SK-N-SH treated with all-trans-retinoic acid at 6 μM for 48 hours (cell line): ENCODE data around the gene HTN1.
"Not testable (repeated sequence)": the region's sequence is repeated elsewhere in the genome, so short reads cannot be mapped to it uniquely, and the experiment has no call there.

ENCODE experiments used
- ATAC-seq: fragments of 200-7000 bp; cut with Tn5 transposase; 3 replicates; pipeline ENCODE4 v1.9.1; 2020; ENCODE audit warnings: mild to moderate bottlenecking, moderate library complexity
- ARNTL ChIP-seq: fragments of 450-650 bp; formaldehyde crosslinking; IDR thresholded peaks from 2 replicates; pipeline ENCODE4 v1.5.0; 2020; ENCODE audit warnings: low read depth, mild to moderate bottlenecking, moderate library complexity, borderline replicate concordance
- BACH2 ChIP-seq: fragments of 250-450 bp; sonication (Bioruptor Pico); IDR thresholded peaks from 2 replicates; pipeline ENCODE4 v1.9.0; 2021; ENCODE audit warnings: mild to moderate bottlenecking, borderline replicate concordance
- CSDC2 ChIP-seq: fragments of 250-450 bp; sonication (Bioruptor Pico); IDR thresholded peaks from 2 replicates; pipeline ENCODE4 v1.5.0; 2020; ENCODE audit warnings: mild to moderate bottlenecking, moderate library complexity
- ESRRG ChIP-seq: fragments of 250-450 bp; sonication (Bioruptor Pico); IDR thresholded peaks from 2 replicates; pipeline ENCODE4 v1.6.1; 2021; ENCODE audit warnings: mild to moderate bottlenecking
- GLIS3 ChIP-seq: fragments of 250-450 bp; sonication (Bioruptor Pico); IDR thresholded peaks from 2 replicates; pipeline ENCODE4 v1.5.0; 2020; ENCODE audit warnings: mild to moderate bottlenecking, moderate library complexity
- OSR1 ChIP-seq: fragments of 250-450 bp; sonication (Bioruptor Pico); IDR thresholded peaks from 2 replicates; pipeline ENCODE4 v1.8.0; 2022; ENCODE audit warnings: moderate library complexity, mild to moderate bottlenecking, inconsistent platforms
- PPARA ChIP-seq: fragments of 250-450 bp; sonication (Bioruptor Pico); IDR thresholded peaks from 2 replicates; pipeline ENCODE4 v1.5.0; 2020; ENCODE audit warnings: mild to moderate bottlenecking, borderline replicate concordance
- TCF4 ChIP-seq: fragments of 250-450 bp; sonication (Bioruptor Pico); IDR thresholded peaks from 2 replicates; pipeline ENCODE4 v1.8.0; 2021; ENCODE audit warnings: mild to moderate bottlenecking, moderate library complexity, borderline replicate concordance
- TOX ChIP-seq: fragments of 250-450 bp; sonication (Bioruptor Pico); IDR thresholded peaks from 2 replicates; pipeline ENCODE4 v1.8.0; 2021; ENCODE audit warnings: mild to moderate bottlenecking, moderate library complexity, borderline replicate concordance
- TSHZ2 ChIP-seq: fragments of 250-450 bp; sonication (Bioruptor Pico); IDR thresholded peaks from 2 replicates; pipeline ENCODE4 v1.5.0; 2020; ENCODE audit warnings: mild to moderate bottlenecking, moderate library complexity
- ZC3H10 ChIP-seq: fragments of 250-450 bp; sonication (Bioruptor Pico); IDR thresholded peaks from 2 replicates; pipeline ENCODE4 v1.5.1; 2021; ENCODE audit warnings: mild to moderate bottlenecking, moderate library complexity
- ZFP3 ChIP-seq: fragments of 250-450 bp; sonication (Bioruptor Pico); IDR thresholded peaks from 2 replicates; pipeline ENCODE4 v1.5.0; 2020; ENCODE audit warnings: mild to moderate bottlenecking, moderate library complexity
- ZNF565 ChIP-seq: fragments of 450-650 bp; formaldehyde crosslinking; conservative IDR thresholded peaks from 2 replicates; pipeline ENCODE4 v1.5.0; 2020; ENCODE audit warnings: low read depth, mild to moderate bottlenecking, moderate library complexity
- ZNF70 ChIP-seq: fragments of 450-650 bp; formaldehyde crosslinking; IDR thresholded peaks from 2 replicates; pipeline ENCODE4 v1.5.0; 2020; ENCODE audit warnings: mild to moderate bottlenecking, moderate library complexity
- TF ChIP-seq, protein P1 (sequence below): fragments of 250-450 bp; sonication (Bioruptor Pico); IDR thresholded peaks from 2 replicates; pipeline ENCODE4 v1.5.1; 2021; ENCODE audit warnings: mild to moderate bottlenecking, moderate library complexity
- TF ChIP-seq, protein P2 (sequence below): fragments of 250-450 bp; sonication (Bioruptor Pico); IDR thresholded peaks from 2 replicates; pipeline ENCODE4 v1.8.0; 2020; ENCODE audit warnings: mild to moderate bottlenecking, moderate library complexity, borderline replicate concordance
- TF ChIP-seq, protein P3 (sequence below): fragments of 250-450 bp; sonication (Bioruptor Pico); IDR thresholded peaks from 2 replicates; pipeline ENCODE4 v1.5.1; 2020; ENCODE audit warnings: low read depth, mild to moderate bottlenecking, moderate library complexity
- TF ChIP-seq, protein P4 (sequence below): fragments of 250-450 bp; sonication (Bioruptor Pico); IDR thresholded peaks from 2 replicates; pipeline ENCODE4 v1.8.0; 2021; ENCODE audit warnings: low read depth, mild to moderate bottlenecking, moderate library complexity, borderline replicate concordance

The HTN1 gene

GRCh38 chr4:70041652-70042286 lies 8.5 kb upstream of the HTN1 start:
- no peak for TF ChIP-seq PPARA (CRISPR knock-in tag)
- TF ChIP-seq, protein P1, sequence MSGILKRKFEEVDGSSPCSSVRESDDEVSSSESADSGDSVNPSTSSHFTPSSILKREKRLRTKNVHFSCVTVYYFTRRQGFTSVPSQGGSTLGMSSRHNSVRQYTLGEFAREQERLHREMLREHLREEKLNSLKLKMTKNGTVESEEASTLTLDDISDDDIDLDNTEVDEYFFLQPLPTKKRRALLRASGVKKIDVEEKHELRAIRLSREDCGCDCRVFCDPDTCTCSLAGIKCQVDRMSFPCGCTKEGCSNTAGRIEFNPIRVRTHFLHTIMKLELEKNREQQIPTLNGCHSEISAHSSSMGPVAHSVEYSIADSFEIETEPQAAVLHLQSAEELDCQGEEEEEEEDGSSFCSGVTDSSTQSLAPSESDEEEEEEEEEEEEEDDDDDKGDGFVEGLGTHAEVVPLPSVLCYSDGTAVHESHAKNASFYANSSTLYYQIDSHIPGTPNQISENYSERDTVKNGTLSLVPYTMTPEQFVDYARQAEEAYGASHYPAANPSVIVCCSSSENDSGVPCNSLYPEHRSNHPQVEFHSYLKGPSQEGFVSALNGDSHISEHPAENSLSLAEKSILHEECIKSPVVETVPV, result no peak
- no peak for TF ChIP-seq ZC3H10 (CRISPR knock-in tag)
- no peak for TF ChIP-seq ZFP3 (CRISPR knock-in tag)
- no peak for TF ChIP-seq BACH2 (CRISPR knock-in tag)
- TF ChIP-seq, protein P2, sequence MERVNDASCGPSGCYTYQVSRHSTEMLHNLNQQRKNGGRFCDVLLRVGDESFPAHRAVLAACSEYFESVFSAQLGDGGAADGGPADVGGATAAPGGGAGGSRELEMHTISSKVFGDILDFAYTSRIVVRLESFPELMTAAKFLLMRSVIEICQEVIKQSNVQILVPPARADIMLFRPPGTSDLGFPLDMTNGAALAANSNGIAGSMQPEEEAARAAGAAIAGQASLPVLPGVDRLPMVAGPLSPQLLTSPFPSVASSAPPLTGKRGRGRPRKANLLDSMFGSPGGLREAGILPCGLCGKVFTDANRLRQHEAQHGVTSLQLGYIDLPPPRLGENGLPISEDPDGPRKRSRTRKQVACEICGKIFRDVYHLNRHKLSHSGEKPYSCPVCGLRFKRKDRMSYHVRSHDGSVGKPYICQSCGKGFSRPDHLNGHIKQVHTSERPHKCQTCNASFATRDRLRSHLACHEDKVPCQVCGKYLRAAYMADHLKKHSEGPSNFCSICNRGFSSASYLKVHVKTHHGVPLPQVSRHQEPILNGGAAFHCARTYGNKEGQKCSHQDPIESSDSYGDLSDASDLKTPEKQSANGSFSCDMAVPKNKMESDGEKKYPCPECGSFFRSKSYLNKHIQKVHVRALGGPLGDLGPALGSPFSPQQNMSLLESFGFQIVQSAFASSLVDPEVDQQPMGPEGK, result no peak
- TF ChIP-seq, protein P3, sequence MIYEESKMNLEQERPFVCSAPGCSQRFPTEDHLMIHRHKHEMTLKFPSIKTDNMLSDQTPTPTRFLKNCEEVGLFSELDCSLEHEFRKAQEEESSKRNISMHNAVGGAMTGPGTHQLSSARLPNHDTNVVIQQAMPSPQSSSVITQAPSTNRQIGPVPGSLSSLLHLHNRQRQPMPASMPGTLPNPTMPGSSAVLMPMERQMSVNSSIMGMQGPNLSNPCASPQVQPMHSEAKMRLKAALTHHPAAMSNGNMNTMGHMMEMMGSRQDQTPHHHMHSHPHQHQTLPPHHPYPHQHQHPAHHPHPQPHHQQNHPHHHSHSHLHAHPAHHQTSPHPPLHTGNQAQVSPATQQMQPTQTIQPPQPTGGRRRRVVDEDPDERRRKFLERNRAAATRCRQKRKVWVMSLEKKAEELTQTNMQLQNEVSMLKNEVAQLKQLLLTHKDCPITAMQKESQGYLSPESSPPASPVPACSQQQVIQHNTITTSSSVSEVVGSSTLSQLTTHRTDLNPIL, result no peak
- TF ChIP-seq, protein P4, sequence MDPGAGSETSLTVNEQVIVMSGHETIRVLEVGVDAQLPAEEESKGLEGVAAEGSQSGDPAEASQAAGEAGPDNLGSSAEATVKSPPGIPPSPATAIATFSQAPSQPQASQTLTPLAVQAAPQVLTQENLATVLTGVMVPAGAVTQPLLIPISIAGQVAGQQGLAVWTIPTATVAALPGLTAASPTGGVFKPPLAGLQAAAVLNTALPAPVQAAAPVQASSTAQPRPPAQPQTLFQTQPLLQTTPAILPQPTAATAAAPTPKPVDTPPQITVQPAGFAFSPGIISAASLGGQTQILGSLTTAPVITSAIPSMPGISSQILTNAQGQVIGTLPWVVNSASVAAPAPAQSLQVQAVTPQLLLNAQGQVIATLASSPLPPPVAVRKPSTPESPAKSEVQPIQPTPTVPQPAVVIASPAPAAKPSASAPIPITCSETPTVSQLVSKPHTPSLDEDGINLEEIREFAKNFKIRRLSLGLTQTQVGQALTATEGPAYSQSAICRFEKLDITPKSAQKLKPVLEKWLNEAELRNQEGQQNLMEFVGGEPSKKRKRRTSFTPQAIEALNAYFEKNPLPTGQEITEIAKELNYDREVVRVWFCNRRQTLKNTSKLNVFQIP (CRISPR knock-in tag), result no peak
- no peak for ATAC-seq

GRCh38 chr4:70056534-70056933 lies 6.3 kb downstream of the HTN1 start:
- not testable (repeated sequence) for ATAC-seq

- no peak for ATAC-seq
- TF ChIP-seq PPARA (CRISPR knock-in tag) (no peak), ZFP3 (CRISPR knock-in tag) (no peak), ZNF565 (no peak), TCF4 (no peak), CSDC2 (CRISPR knock-in tag) (no peak)
- TF ChIP-seq, protein P4 (CRISPR knock-in tag), result no peak
- TF ChIP-seq, protein P2, result no peak
Measured at GRCh38 chr4:70057651-70058050, 7.4 kb downstream of the HTN1 start.

DNA sequence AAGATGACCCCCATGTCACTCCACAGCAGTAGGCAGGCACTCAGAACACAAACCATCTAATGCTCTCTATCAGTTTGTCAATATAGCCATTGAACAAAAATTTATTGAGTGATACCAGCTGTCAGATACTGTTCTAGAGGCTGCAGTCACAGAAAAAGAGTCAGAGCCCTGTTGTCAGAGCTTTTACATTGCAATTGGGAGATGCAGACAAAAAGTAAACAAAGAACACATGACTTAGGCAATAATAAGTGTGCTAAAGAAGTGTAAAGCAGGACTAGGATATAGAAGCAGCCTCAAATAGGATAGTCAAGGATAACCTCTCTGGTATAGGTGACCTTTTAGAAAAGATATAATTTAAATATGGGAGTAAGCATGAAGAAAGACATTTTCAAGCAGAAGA lies 8.9 kb downstream of the HTN1 start:
- no peak for ATAC-seq
- TF ChIP-seq, protein P2, result no peak
- TF ChIP-seq ESRRG (no peak), GLIS3 (CRISPR knock-in tag) (no peak), ZNF70 (CRISPR knock-in tag) (no peak), ZFP3 (CRISPR knock-in tag) (no peak), TSHZ2 (CRISPR knock-in tag) (no peak), TCF4 (no peak), OSR1 (CRISPR knock-in tag) (no peak), ARNTL (CRISPR knock-in tag) (no peak), ZC3H10 (CRISPR knock-in tag) (no peak), TOX (no peak)
- TF ChIP-seq, protein P4 (CRISPR knock-in tag), result no peak
